Activated T-helper 1 cell treated with anti-CD3 and anti-CD28 coated beads, Interleukin-2, amount 50 U/mL, for 16 hours (primary cell): ENCODE measurements around the gene MINDY4B.
"Not testable (repeated sequence)": the region's sequence is repeated elsewhere in the genome, so short reads cannot be mapped to it uniquely, and the experiment has no call there.

ENCODE experiments used
- DNase-seq, 2 donors: peaks; one replicate each; pipeline ENCODE4 v3.0.0-alpha.2; 2020; ENCODE audit warnings: low read depth in 1 of 2, low spot score in 1 of 2

The MINDY4B gene

DNA sequence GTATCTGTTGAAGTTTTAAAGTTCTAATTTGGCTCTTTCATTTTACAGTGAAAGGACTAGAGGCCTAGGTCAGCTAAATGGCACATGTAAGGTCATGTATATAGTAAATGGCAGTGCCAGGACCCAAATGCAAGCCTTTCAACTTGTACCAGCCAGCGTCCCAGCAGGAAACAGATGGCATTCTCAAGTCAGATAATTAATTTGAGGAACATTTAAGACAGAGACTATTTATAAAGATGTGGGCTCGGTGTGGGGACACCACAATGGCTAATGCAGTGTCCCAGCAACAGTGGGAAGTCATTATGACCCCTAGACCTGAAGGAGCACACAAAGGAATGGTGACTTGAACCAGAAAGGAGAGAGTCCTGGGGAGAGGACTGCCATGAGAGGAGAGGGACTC lies 6.1 kb downstream of the MINDY4B start:
- no peak for DNase-seq

DNA sequence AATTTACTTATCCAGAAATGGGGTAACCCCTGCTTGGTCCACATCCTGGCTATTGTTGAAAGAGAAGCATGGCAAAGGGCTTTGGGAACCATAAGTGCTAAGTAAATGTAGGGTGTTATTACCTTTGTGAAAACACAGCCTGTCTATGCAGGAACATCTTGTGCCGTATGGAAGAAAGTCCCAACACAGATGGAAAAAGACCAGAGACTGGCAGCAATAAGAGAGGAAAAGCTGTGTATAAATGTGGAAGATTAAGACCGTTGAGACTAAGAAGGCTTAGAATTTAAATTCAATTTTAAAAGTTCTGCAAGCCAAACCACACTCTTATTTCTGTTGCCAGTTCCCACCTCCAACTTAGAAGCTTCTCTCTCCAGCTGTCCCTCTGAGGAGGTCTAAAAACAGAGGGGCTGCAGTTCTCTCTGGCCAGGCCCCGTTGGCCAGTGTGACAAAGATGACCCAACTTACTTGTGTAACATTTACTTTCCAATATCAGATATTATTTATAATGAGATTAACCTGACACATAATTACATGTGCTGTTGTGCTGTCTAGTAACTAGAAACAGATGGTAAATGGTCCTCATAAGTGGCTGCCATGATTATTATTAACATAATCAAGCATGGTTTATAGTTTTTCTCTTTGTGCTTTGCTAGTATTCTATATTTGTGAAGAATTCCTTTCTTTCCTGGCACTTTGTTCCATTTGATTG lies 7.0 kb downstream of the MINDY4B start:
- DNase-seq, result no peak

DNA sequence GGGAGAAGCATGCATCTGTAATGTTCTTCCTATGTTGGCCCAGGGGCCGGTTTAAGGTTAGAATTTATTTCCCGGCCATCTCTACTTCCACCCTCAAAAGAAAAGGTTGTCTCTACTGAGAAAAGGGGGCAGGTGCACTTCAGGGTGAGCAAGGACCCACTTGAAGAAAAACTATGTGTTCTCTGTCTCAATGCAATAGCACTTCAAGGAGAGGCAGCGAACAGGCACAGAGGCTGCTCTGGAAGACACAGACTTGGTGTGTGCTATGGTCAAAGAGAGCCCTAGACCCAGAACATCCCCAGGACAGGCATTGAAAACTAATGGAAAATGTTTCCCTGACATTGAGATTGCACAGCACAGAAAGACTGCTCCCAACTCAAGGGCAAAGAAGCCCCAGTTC lies 7.6 kb downstream of the MINDY4B start:
- DNase-seq, result no peak

DNA sequence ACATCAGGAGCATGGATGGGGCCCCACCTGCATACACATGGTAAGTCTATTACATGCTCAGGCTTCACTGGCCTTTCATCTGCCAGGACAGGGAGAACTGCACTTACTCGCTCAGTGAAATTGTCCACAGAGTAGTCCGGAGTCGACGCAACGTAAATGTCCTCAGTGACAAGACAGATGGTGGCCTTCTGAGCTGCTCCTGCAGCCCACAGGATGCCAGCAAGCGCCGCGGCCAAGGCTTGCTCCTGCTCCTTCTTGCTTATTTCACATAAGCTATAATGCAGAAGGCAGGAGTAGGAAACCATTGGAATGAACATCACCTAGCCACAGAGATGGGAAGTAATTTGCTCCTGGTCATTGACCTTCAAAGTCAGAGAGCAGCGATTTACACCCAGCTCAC lies 14.4 kb downstream of the MINDY4B start:
- no peak for DNase-seq

DNA sequence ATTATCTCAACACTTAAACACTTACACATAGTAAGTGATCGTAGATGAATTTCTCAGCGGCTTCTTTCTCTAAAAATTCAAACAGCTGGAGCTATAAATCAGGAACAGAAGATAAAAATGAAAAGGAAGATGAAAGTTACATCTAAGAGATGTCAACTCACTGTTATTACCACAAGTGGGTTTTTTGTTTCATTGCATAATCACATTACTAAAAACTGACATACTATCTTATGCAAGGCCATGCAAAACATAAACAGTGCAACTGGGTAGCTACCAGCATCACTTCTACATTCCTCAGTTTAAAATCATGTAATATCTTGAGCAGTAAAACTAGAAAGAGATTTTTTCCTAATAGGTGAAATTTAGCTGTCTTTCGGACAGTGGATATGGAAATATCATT lies 14.9 kb downstream of the MINDY4B start:
- no peak for DNase-seq

DNA sequence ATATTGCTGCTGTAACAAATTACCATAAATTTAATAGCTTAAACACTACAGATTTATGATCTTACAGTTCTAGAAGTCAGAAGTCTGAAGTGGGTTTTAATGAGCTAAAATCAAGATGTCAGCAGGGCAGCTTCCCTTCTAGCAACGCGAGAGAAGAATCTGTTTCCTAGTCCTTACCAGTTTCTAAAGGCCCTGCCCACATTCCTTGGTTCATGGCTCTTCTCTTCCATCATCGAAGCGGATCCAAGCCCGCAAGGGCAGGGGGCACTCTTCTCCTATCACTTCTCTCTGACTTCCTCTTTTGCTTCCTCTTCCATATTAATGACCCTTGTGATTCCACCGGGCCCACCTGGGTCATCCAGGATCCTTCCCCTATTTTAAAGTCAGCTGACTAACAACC lies 16.1 kb downstream of the MINDY4B start:
- no peak for DNase-seq

DNA sequence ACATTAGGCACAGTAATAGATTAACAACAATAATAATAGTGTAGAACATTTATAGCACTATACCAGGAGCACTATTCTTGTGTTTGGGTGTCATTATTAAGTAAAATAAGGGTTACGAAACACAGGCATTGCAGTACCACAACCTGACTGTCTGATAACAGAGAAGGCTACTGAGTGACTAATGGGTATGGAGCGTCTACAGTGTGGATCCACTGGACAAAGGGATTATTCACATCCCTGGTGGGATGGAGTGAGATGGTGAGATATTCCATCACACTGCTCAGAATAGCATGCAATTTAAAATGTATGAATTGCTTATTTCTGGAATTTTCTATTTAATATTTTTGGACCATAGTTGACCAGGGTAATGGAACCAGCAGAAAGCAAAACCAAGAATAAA lies 18.2 kb downstream of the MINDY4B start:
- no peak for DNase-seq

DNA sequence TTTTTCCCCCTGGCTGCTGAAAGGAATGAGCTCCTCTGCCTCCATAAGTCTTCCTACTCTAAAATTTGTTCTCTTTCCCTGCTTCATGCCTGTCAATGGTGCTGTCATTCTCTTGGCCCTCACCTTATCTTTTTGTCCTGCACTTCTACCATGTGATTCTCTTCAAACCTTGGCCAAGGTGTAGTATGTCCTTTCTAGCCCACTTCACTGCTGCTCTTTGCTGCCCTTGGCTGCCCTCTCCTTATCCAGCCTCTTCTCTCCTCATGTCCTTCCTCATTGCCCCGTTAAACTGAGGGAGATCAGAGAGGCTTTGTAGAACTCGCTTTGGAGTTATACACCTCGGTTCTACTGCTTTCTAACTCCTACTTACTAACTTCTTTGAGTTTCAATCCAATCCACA lies 19.7 kb downstream of the MINDY4B start:
- no peak for DNase-seq

DNA sequence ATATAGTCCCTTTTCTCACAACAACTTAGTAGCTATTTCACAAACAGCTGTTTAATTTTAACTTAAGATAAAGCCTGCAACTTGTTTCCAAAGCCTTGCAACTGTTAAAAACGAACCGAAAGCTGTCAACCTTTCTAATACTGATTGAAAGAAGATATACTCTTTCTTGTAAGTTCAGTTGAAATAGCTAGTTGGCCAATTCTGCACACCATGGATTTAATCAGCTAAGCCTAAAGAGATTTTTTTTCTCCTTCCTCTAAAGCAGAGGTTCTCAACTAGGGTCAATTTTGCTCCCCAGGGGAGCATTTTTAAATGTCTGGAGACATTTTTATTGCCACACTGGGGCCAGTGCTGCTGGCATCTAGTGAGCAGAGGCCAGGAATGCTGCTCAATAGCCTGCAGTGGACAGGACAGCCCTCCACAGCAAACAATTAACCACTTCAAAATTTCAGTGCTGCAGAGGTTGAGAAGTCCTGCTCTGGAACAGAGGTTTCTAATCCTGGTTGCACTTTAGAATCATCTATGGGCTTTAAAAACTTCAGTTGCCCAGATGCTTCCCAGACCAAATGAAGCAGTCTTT lies 26.2 kb downstream of the MINDY4B start:
- no peak for DNase-seq

DNA sequence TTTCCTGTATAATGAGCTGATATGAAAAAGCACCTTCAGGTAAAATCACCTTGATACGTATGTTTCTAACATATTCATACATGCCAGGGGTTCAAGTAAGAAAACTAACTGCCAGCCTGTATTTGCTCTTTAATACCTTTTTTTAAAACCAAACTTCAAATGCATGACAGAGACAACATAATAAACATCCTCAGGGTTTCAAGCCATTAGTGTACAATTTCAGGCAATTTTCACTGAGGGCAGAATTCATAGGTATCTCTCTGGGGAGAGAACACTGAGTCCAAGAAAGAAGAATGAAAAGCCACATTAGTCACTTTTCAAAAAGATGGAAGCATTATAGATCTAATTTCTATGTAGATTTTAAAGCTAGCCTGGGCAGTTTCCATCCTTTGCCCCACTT lies 26.9 kb downstream of the MINDY4B start:
- no peak for DNase-seq

DNA sequence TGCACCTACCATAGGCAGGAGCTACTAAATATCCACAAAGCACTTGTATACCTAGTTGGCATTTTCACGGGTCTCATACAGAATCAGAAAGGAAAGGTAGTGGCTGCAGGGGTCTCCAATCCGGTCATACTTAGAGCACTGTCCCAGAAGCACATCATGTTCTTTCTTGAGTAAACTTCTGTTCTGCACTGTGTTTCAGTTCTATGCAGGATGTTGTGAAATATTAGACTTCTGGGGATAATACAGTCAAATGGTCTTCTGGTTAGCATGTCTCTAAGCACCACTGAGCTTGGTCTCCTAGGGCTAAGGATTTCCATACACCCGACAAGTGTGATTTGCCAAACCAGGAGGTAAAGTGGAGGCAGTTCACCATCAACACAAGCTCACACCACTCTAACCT lies 27.9 kb downstream of the MINDY4B start:
- DNase-seq, result no peak

DNA sequence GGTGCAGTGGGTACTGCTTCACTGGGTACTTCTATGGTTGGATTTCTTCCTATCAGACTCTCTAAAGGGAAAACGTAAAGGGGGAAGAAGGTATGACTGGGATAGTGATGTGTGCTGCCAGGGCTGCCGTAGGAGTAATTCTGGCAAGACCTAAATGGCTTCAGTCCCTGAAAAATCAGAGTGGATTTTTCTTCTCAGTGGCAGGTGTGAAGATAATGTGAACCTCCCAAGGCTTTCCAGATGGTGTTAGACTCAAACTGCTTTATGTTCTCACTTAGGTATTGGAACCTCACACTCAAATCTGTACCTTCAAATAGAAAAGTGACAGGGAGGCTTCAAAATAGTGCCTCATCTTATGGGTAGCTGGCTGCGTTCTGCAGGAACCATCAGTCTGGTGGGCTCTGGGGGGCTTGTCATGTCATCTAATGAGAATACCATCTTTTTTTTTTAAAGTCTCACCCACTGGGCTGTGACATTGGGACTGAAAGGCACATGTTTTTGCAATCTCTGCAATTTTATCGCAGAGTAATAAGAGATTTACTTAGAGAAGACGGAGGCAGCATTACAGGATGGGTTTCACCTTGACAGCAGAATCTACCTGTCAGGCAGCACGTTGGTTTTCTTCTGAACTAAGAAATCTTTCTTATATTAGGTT lies 28.5 kb downstream of the MINDY4B start:
- no peak for DNase-seq

DNA sequence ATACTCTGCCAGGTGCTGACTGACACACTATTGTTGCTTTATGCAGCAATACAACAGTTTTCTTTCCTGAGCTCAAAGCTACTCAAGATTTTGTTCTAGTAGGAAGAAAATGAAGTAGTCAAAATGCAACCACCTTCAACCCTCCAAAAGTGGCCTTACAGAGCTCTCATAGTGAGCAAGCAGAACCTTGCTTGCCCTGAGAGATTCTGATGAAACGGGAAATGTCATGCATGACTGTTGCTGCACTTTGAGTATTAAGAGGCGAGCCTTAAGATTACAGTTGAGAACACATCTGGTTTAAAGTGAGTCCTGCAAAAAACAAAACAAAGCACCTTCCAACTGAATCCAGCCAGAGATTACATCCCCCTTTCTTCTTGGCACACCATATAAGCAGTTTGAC lies 29.7 kb downstream of the MINDY4B start:
- DNase-seq, result no peak

DNA sequence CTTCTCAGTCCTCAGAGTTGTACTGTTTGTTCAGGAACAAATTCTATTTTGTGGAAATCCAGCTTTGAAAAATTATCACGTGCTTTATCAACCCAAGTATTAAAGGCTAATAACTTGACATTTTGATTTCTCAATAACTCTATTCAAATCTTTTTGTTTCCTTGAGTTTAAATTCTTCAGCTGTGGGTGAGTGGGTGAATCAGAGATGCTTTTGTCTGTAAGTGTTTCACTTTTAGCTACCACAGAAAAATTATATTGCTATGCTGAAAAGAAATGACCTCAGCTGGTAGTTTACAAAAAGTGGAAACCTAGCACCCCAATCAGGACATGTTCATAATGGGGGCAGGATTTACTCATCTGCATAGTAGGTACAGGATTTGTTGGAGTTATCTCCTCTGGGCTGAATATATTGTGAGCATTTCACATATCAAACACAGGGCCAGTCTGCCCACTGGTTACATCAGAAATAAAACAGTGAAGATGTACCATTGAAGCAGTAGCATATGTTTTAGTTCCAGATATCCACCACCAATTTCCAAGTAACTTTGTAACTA lies 30.5 kb downstream of the MINDY4B start:
- no peak for DNase-seq

DNA sequence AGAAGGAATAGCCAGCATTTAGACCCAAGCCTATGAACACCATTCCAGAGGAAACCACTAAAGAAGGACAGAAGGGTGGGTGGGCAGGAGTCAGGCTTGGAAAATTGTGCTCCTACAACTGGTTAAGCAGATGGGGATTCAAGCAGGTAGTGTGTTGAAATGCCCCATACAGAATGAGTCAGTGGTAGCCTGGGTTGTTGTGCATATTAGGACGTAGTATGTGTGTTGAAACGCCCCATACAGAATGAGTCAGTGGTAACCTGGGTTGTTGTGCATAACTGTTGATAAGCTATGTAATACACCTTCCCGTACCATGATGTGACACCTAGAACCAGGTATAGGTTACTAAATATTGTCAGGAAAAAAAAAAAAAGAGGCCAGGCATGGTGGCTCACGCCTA lies 34.0 kb downstream of the MINDY4B start:
- DNase-seq, result no peak

DNA sequence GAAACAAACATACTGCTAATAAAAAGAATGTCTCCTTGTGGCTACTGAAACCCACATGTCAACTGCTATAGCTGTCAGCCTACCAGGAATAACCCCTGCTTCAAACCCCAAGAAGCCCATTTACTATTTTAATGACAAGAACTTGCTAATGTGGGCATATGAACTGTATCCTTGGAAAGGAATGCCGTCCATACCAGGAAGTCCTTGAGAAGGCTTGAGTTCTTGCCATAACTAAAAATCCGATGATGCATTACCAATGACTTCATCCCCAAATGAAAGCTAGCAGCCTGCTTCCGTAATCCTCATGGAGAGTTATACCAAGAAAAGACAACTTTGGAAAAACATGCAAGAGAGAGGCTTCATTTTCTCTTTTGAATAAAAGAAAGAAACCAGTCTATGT lies 34.8 kb downstream of the MINDY4B start:
- DNase-seq, result no peak

DNA sequence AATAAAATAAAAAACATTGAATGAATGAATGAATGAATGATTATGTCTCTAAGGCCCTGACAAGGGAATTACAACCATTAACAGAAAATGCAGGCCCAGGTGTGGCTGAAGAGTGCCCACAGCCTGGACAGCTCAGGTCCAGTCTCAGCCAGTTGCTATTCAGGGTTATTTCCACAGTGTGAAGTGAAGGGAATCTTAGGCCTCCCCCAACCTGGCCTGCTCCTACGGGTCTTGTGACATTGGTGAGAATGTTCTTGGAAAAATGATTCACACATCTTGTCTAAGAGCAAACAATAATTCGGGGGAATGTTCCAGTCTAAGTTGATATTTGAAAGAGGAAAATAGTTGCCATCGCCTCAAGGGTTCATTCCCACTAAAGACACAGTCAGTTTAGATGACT lies 37.0 kb downstream of the MINDY4B start:
- DNase-seq, result no peak

DNA sequence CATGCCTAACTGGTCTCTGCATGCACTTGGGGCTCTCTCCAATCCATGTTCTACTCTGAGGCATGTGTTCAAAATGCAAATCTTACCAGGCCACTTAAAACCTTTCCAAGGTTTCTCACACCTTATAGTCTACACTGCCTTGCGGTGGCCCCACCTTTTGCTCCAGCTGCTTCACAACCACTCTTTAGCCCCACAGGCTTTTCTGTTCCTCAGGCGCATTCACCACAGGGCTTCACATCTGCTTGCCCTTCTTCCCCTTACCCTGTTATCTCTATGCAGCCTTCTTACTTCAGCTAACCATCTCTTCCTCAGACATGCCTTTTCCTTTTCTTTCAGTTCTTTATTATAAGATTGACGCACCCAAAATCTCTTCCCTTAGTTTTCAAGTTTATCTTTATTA lies 37.8 kb downstream of the MINDY4B start:
- no peak for DNase-seq

DNA sequence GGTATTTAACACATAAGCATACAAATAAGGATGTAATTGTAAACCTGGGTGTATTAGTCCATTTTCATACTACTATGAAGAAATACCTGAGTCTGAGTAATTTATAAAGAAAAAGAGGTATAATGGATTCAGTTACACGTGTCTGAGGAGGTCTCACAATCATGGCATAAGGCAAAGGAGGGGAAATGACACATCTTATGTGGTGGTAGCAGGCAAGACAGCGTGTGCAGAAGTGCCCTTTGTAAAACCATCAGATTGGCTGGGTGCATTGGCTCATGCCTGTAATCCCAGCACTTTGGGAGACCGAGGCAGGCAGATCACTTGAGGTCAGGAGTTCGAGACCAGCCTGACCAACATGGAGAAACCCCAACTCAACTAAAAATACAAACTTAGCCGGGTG lies 41.3 kb downstream of the MINDY4B start:
- DNase-seq, result not testable (repeated sequence)

DNA sequence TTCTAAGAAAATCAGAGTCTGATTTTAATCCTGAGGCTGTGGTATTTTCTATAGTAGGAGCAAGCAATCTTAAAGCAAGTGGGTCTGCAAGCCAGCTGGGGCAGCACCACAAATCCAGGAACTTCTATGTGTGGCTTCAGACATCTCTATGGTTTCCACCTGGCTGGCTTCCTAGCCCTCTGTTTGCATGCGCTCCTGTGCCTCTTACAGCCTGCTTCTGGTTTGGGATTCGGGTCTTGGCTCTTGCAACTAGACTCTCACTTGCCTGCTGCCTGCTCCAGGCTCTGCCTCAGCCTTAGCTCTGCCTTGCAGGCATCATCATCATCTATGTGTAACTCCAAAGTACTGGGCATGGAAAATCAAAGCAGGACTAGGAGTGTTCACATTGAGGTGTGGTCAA lies 43.4 kb downstream of the MINDY4B start:
- DNase-seq, result no peak

DNA sequence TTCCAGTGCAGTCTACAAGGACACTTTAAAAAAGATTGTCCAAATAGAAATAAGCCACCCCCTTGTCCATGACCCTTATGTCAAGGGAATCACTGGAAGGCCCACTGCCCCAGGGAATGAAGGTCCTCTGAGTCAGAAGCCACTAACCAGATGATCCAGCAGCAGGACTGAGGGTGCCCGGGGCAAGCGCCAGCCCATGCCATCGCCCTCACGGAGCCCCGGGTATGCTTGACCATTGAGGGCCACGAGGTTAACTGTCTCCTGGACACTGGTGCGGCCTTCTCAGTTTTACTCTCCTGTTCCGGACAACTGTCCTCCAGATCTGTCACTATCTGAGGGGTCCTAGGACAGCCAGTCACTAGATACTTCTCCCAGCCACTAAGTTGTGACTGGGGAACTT lies 47.3 kb downstream of the MINDY4B start:
- DNase-seq, result not testable (repeated sequence)

DNA sequence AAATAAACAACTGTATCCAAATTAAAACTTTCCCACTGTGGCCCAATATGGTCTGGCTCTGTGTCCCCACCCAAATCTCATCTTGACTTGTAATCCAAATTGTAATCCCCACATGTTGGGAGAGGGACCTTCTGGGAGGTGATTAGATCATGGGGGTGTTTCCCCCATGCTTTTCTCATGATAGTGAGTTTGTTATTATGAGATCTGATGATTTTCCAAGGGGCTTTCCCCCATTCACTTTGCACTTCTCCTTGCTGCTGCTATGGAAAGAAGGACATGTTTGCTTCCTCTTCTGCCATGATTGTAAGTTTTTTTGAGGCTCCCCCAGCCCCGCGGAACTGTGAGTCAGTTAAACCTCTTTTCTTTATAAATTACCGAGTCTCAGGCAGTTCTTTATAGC lies 55.0 kb downstream of the MINDY4B start:
- no peak for DNase-seq

DNA sequence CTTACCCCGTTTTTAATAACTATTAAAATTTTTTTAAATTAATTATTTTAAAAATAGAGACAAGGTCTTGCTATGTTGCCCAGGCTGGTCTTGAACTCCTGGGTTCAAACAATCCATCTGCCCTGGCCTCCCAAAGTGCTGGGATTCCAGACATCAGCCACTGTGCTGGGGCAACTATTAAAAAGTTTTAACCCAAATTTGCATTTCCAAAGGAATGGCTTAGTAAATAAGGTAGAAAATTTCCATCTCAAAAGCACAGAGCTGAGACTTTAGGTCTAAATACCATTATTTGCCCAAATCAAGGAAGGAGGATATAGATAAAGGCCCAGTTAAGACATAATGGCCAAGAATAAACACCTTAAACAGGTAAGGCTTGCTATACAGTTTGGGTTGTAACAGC lies 56.4 kb downstream of the MINDY4B start:
- no peak for DNase-seq
